IPS-15b (cell line): ENCODE results near the gene TFAP2C.

Source experiments
- H3K27me3 ChIP-seq: one replicate; pipeline ENCODE4 v1.6.1; 2013; ENCODE audit warnings: low read length; ENCODE audit not compliant: control insufficient read depth, insufficient read depth
- H3K36me3 ChIP-seq: one replicate; pipeline ENCODE4 v1.6.1; 2013; ENCODE audit warnings: low read length; ENCODE audit not compliant: control insufficient read depth, insufficient read depth
- H3K4me1 ChIP-seq: one replicate; pipeline ENCODE4 v1.6.1; 2013; ENCODE audit warnings: mild to moderate bottlenecking, low read length; ENCODE audit not compliant: control insufficient read depth, insufficient read depth
- H3K4me3 ChIP-seq: one replicate; pipeline ENCODE4 v1.5.1; 2013; ENCODE audit warnings: low read depth, low read length
- H3K9ac ChIP-seq: one replicate; pipeline ENCODE4 v1.6.1; 2013; ENCODE audit warnings: low read depth, mild to moderate bottlenecking, low read length
- H3K9me3 ChIP-seq: one replicate; pipeline ENCODE4 v1.6.1; 2013; ENCODE audit warnings: mild to moderate bottlenecking, low read length; ENCODE audit not compliant: control insufficient read depth, insufficient read depth

TFAP2C gene

GRCh38 chr20:56664796-56665195, 35.7 kb downstream of the TFAP2C start:
- Histone ChIP-seq H3K27me3 (no peaks in the 10 kb centered on the region), H3K9me3 (no peaks in the 10 kb centered on the region), H3K9ac (no peak overlapping the region), H3K4me1 (no peaks in the 10 kb centered on the region), H3K4me3 (no peak overlapping the region), H3K36me3 (no peaks in the 10 kb centered on the region)

- H3K36me3 ChIP-seq: no peaks in the 10 kb centered on the region
- H3K4me1 ChIP-seq: no peaks in the 10 kb centered on the region
- H3K27me3 ChIP-seq: no peaks in the 10 kb centered on the region
- H3K9ac ChIP-seq: no peak overlapping the region
- H3K9me3 ChIP-seq: no peaks in the 10 kb centered on the region
- H3K4me3 ChIP-seq: no peak overlapping the region
These were observed 36.7 kb downstream of the TFAP2C start for GRCh38 chr20:56665806-56666205.

- Histone ChIP-seq H3K4me1 (peaks cover 5% of the 10 kb centered on the region), H3K9me3 (no peaks in the 10 kb centered on the region), H3K4me3 (no peak overlapping the region), H3K9ac (no peak overlapping the region), H3K27me3 (no peaks in the 10 kb centered on the region), H3K36me3 (no peaks in the 10 kb centered on the region)
These were observed 44.3 kb downstream of the TFAP2C start for GRCh38 chr20:56673450-56673849.

- Histone ChIP-seq H3K9ac (no peak overlapping the region), H3K4me1 (peaks cover 5% of the 10 kb centered on the region), H3K4me3 (no peak overlapping the region), H3K9me3 (no peaks in the 10 kb centered on the region), H3K27me3 (no peaks in the 10 kb centered on the region), H3K36me3 (no peaks in the 10 kb centered on the region)
These were observed 46.9 kb downstream of the TFAP2C start for GRCh38 chr20:56676001-56676400.

GRCh38 chr20:56676679-56677078, 47.6 kb downstream of the TFAP2C start:
- Histone ChIP-seq H3K27me3 (no peaks in the 10 kb centered on the region), H3K9me3 (no peaks in the 10 kb centered on the region), H3K4me1 (peaks cover 5% of the 10 kb centered on the region)

GRCh38 chr20:56683077-56683865, 54.2 kb downstream of the TFAP2C start:
- no peaks in the 10 kb centered on the region for H3K4me1 ChIP-seq

More at GRCh38 chr20:56676679-56677078, 47.6 kb downstream of the TFAP2C start:
- Histone ChIP-seq H3K36me3 (no peaks in the 10 kb centered on the region), H3K4me3 (no peak overlapping the region), H3K9ac (no peak overlapping the region)

GRCh38 chr20:56685879-56686278, 56.8 kb downstream of the TFAP2C start:
- no peaks in the 10 kb centered on the region for H3K27me3 ChIP-seq
- no peaks in the 10 kb centered on the region for H3K9me3 ChIP-seq
- peaks cover 5% of the 10 kb centered on the region for H3K4me1 ChIP-seq
- H3K9ac ChIP-seq: no peak overlapping the region
- no peaks in the 10 kb centered on the region for H3K36me3 ChIP-seq
- no peak overlapping the region for H3K4me3 ChIP-seq

More at GRCh38 chr20:56683077-56683865, 54.2 kb downstream of the TFAP2C start:
- no peaks in the 10 kb centered on the region for H3K36me3 ChIP-seq
- H3K27me3 ChIP-seq: no peaks in the 10 kb centered on the region
- no peak overlapping the region for H3K9ac ChIP-seq
- H3K4me3 ChIP-seq: no peak overlapping the region
- H3K9me3 ChIP-seq: no peaks in the 10 kb centered on the region

GRCh38 chr20:56687061-56687460, 58.0 kb downstream of the TFAP2C start:
- Histone ChIP-seq H3K4me3 (no peak overlapping the region), H3K4me1 (peaks cover 6% of the 10 kb centered on the region)

GRCh38 chr20:56688106-56688505, 59.0 kb downstream of the TFAP2C start:
- no peaks in the 10 kb centered on the region for H3K27me3 ChIP-seq
- no peak overlapping the region for H3K4me3 ChIP-seq
- H3K36me3 ChIP-seq: no peaks in the 10 kb centered on the region
- no peaks in the 10 kb centered on the region for H3K9me3 ChIP-seq
- H3K4me1 ChIP-seq: peaks cover 6% of the 10 kb centered on the region
- no peak overlapping the region for H3K9ac ChIP-seq

More at GRCh38 chr20:56687061-56687460, 58.0 kb downstream of the TFAP2C start:
- Histone ChIP-seq H3K36me3 (no peaks in the 10 kb centered on the region), H3K27me3 (no peaks in the 10 kb centered on the region), H3K9ac (no peak overlapping the region), H3K9me3 (no peaks in the 10 kb centered on the region)
